Transverse colon (tissue), 4 donors: ENCODE results near the gene ATG7. TPM values are rescaled to one million over a fixed set of nuclear protein-coding genes. Genes with fewer than 3 reads are reported as not detected.
A peak's percentile ranks its signal among the peaks of the same experiment; 100 is the strongest.

Source experiments
- DNase-seq: peaks from one replicate; pipeline ENCODE4 v3.0.0-alpha.2; 2019
- H3K27ac ChIP-seq, 4 donors: fragments of 200-600 bp; sonication (generic); 2 replicates each; pipeline ENCODE4 v1.5.1; 2016 to 2018; ENCODE audit warnings: inconsistent platforms in 4 of 4
- H3K27me3 ChIP-seq: fragments of 200-600 bp; sonication (generic); 2 replicates; pipeline ENCODE4 v1.5.1; 2017; ENCODE audit warnings: inconsistent platforms
- H3K36me3 ChIP-seq, 4 donors: fragments of 200-600 bp; sonication (generic); 2 replicates each; pipeline ENCODE4 v1.5.1; 2017 to 2019; ENCODE audit warnings: inconsistent platforms in 4 of 4
- H3K4me1 ChIP-seq, 4 donors: fragments of 200-600 bp; sonication (generic); 2 replicates each; pipeline ENCODE4 v1.5.1; 2017 to 2020; ENCODE audit warnings: inconsistent platforms in 4 of 4
- H3K4me3 ChIP-seq, 4 donors: fragments of 200-600 bp; sonication (generic); 1 replicate in 1 of 4; 2 replicates in 3 of 4; pipeline versions ENCODE4 v1.5.1 to v1.6.1; 2017 to 2019; ENCODE audit warnings: inconsistent platforms in 4 of 4
- H3K9me3 ChIP-seq, 2 donors: fragments of 200-600 bp; sonication (generic); 2 replicates each; pipeline ENCODE4 v1.5.1; 2017 to 2019; ENCODE audit warnings: inconsistent platforms in 2 of 2
- CTCF ChIP-seq, 5 experiments: fragments of 200-600 bp in 3 of 5; fragments of 450-650 bp in 2 of 5; sonication (generic) in 3 of 5; IDR thresholded peaks; 1 replicate in 2 of 5; 2 replicates in 3 of 5; pipeline ENCODE4 v1.5.1; 2016 to 2017; ENCODE audit warnings: antibody characterized with exemption in 5 of 5, inconsistent platforms in 3 of 5, mild to moderate bottlenecking in 2 of 5, moderate library complexity in 1 of 5
- EP300 ChIP-seq: sonication (generic); formaldehyde crosslinking; IDR thresholded peaks from one replicate; pipeline ENCODE4 v1.6.1; 2017; ENCODE audit warnings: antibody characterized with exemption, low read depth
- POLR2A ChIP-seq: fragments of 450-650 bp; IDR thresholded peaks from one replicate; pipeline ENCODE4 v1.6.1; 2016; ENCODE audit warnings: antibody characterized with exemption, mild to moderate bottlenecking, moderate library complexity
- POLR2AphosphoS5 ChIP-seq, 3 donors: sonication (generic); formaldehyde crosslinking; IDR thresholded peaks; one replicate each; pipeline ENCODE4 v1.6.1; 2016; ENCODE audit warnings: antibody characterized with exemption in 3 of 3
- WGBS, 2 donors: methylation state at CpG; one replicate each; pipeline ENCODE4 v1.1.5; 2018; ENCODE audit warnings: low coverage in 1 of 2; 5-methylcytosine and 5-hydroxymethylcytosine counted together
- in situ Hi-C, 4 donors: fragments of 200-750 bp; cut with MboI; loops; one replicate each; pipeline versions ENCODE4 v1.15.0 to v1.15.1; 2017; ENCODE audit warnings: low sequenced_read_pairs in 3 of 4, low pct_ligation_motif_present in 1 of 4, low pct_unique_long_range_greater_than_20kb in 1 of 4
- intact Hi-C: fragments of 100-400 bp; cut with DNase I; formaldehyde crosslinking; loops from one replicate; pipeline ENCODE4 v1.15.1; 2023; ENCODE audit warnings: low total_unique reads
- total RNA-seq, 4 donors: library from RNA; depleted of rRNA; stranded (reverse); fragments of >200 nt; gene quantifications; one replicate each; pipeline ENCODE4 v1.1.0, GENCODE V29; 2016

ATG7 gene
- total RNA-seq, 4 donors from 2014 or later = 44.5 to 122 (median 75.0) TPM

GRCh38 chr3:11548721-11549131, 276.5 kb downstream of the ATG7 start:
- in situ Hi-C loops = no loop called here
- no peak overlapping the region for H3K4me3 ChIP-seq
- DNase-seq = peak; percentile 19

GRCh38 chr3:11549580-11550140, 277.5 kb downstream of the ATG7 start:
- peak overlapping the region in 1 of 4 donors; percentile 3 for H3K27ac ChIP-seq
- 77 to 86% methylated on average over 7 to 9 of the region's 9 CpGs for WGBS, 2 donors
- in situ Hi-C loops (no loop called here), intact Hi-C loops (no loop called here)
- TF ChIP-seq EP300 (no peak), POLR2A (no peak), CTCF (IDR thresholded peaks at IDR 0.05) (no peak), POLR2AphosphoS5 (IDR thresholded peaks at IDR 0.05) (no peak)
- no peaks in the 10 kb centered on the region for H3K27me3 ChIP-seq
- no peak overlapping the region for H3K4me3 ChIP-seq
- no peaks in the 10 kb centered on the region for H3K9me3 ChIP-seq
- H3K36me3 ChIP-seq = no peaks in the 10 kb centered on the region
- peaks cover 4 to 13% (median 7%) of the 10 kb centered on the region in 4 donors for H3K4me1 ChIP-seq
- DNase-seq = no peak

More at GRCh38 chr3:11548721-11549131, 276.5 kb downstream of the ATG7 start:
- Histone ChIP-seq H3K36me3 (no peaks in the 10 kb centered on the region), H3K4me1 (peaks cover 4 to 10% (median 6%) of the 10 kb centered on the region in 4 donors), H3K9me3 (no peaks in the 10 kb centered on the region), H3K27ac (peak overlapping the region in 2 of 4 donors; percentile 3 to 38), H3K27me3 (no peaks in the 10 kb centered on the region)
- no peak for TF ChIP-seq POLR2AphosphoS5 (IDR thresholded peaks at IDR 0.05)
- TF ChIP-seq CTCF (IDR thresholded peaks at IDR 0.05) = no peak
- no peak for TF ChIP-seq POLR2A
- no peak for TF ChIP-seq EP300
- intact Hi-C loops = no loop called here
- WGBS, 2 donors = 20 to 44% methylated on average over 1 to 7 of the region's 7 CpGs

- DNase-seq = peak; percentile 3
- Histone ChIP-seq H3K27ac (no peak overlapping the region), H3K27me3 (no peaks in the 10 kb centered on the region), H3K4me1 (peaks cover 0 to 12% (median 7%) of the 10 kb centered on the region in 4 donors), H3K36me3 (no peaks in the 10 kb centered on the region), H3K4me3 (no peak overlapping the region), H3K9me3 (no peaks in the 10 kb centered on the region)
- in situ Hi-C loops = no loop called here
- intact Hi-C loops = no loop called here
- TF ChIP-seq EP300 = no peak
- TF ChIP-seq POLR2A = no peak
- no peak for TF ChIP-seq CTCF (IDR thresholded peaks at IDR 0.05)
- no peak for TF ChIP-seq POLR2AphosphoS5 (IDR thresholded peaks at IDR 0.05)
- 91 to 93% methylated on average over 3 to 17 of the region's 17 CpGs for WGBS, 2 donors
Measured at GRCh38 chr3:11551036-11551435, 278.8 kb downstream of the ATG7 start.

GRCh38 chr3:11552289-11553264, 280.4 kb downstream of the ATG7 start:
- no peak overlapping the region for H3K4me3 ChIP-seq
- no peak for TF ChIP-seq EP300
- no peak for TF ChIP-seq POLR2A
- TF ChIP-seq POLR2AphosphoS5 (IDR thresholded peaks at IDR 0.05) = no peak
- no peak for TF ChIP-seq CTCF (IDR thresholded peaks at IDR 0.05)
- peak overlapping the region in 1 of 4 donors; percentile 63 for H3K27ac ChIP-seq
- WGBS, 2 donors = 89 to 100% methylated on average over 1 to 16 of the region's 16 CpGs
- DNase-seq = no peak
- peaks cover 11 to 22% (median 16%) of the 10 kb centered on the region in 4 donors for H3K4me1 ChIP-seq
- in situ Hi-C loops = no loop called here
- no peaks in the 10 kb centered on the region for H3K36me3 ChIP-seq
- H3K27me3 ChIP-seq = no peaks in the 10 kb centered on the region
- intact Hi-C loops = no loop called here
- no peaks in the 10 kb centered on the region for H3K9me3 ChIP-seq
